Activated T-helper 2 cell treated with anti-CD3 and anti-CD28 coated beads, Interferon-gamma antibody, Interleukin-2, Interleukin-4, amounts not matched to agents 10 μg/mL and 5 μg/mL and 100 μg/mL, durations not matched to agents 14 hours and 24 hours and 36 hours (primary cell): Measurements from ENCODE around the gene TTBK1. TPM values are rescaled to one million over a fixed set of nuclear protein-coding genes. Genes with fewer than 3 reads are reported as not detected.

Experiments used
- DNase-seq: peaks from one replicate; pipeline ENCODE4 v3.0.0; 2021; ENCODE audit warnings: low spot score
- H3K27ac Mint-ChIP-seq: one replicate; pipeline ENCODE4 v1.8.0; 2021; ENCODE audit warnings: mixed read lengths
- H3K27me3 Mint-ChIP-seq: one replicate; pipeline ENCODE4 v1.8.0; 2021; ENCODE audit warnings: low read depth, mixed read lengths
- H3K36me3 Mint-ChIP-seq: one replicate; pipeline ENCODE4 v1.8.0; 2021; ENCODE audit warnings: low read depth, mixed read lengths
- H3K4me1 Mint-ChIP-seq: one replicate; pipeline ENCODE4 v1.8.0; 2021; ENCODE audit warnings: low read depth, mixed read lengths
- H3K4me3 Mint-ChIP-seq: one replicate; pipeline ENCODE4 v1.8.0; 2021; ENCODE audit warnings: low read depth, mild to moderate bottlenecking, moderate library complexity, mixed read lengths
- H3K9me3 Mint-ChIP-seq: one replicate; pipeline ENCODE4 v1.8.0; 2021; ENCODE audit warnings: mixed read lengths
- intact Hi-C: fragments of 100-400 bp; cut with micrococcal nuclease; formaldehyde crosslinking; loops from one replicate; pipeline ENCODE4 v1.15.1; 2023
- total RNA-seq: library from RNA; stranded (reverse); gene quantifications from 2 replicates; pipeline ENCODE4 v1.2.3, GENCODE V29; 2022

The TTBK1 gene
- total RNA-seq, 1 donor from 2014 or later, result 1.5 TPM

- no peak overlapping the region for H3K4me3 Mint-ChIP-seq
- no peak overlapping the region for H3K27ac Mint-ChIP-seq
- no peaks in the 10 kb centered on the region for H3K9me3 Mint-ChIP-seq
- no peaks in the 10 kb centered on the region for H3K36me3 Mint-ChIP-seq
- intact Hi-C loops, result no loop called here
- peaks cover 19% of the 10 kb centered on the region for H3K27me3 Mint-ChIP-seq
- peaks cover 29% of the 10 kb centered on the region for H3K4me1 Mint-ChIP-seq
- no peak for DNase-seq
These were observed 5.5 kb downstream of the TTBK1 start for GRCh38 chr6:43248791-43249190.

DNA sequence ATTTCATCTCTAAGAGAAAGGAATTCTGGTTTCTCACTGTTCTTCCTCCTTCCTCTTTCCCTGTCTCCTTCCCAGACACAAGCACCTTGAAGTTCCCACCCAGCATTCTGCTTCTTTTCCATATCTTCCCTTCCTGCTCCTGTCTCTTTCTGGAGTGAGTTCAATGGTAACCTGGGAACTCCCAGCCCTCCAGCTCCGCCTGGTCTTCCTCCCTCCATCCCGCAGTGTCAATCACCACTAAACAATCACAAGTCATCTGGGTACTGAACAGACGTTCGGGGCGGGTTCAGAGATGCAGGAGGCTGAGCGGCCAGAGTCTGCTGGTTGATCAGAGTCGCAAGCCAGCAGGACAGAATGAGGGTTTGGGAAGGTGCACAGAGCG is 7.7 kb downstream of the TTBK1 start:
- intact Hi-C loops, result loop anchor here (5.0 kb wide), 1 partner anchor 116 kb away; the partner anchor contains the start of gene ZNF318

GRCh38 chr6:43253401-43253800 is 10.1 kb downstream of the TTBK1 start:
- H3K27me3 Mint-ChIP-seq, result peaks cover 16% of the 10 kb centered on the region
- intact Hi-C loops, result loop anchor here (5.0 kb wide), 1 partner anchor 114 kb away; the partner anchor contains the start of gene ZNF318
- no peak for DNase-seq
- peaks cover 46% of the 10 kb centered on the region for H3K4me1 Mint-ChIP-seq
- no peaks in the 10 kb centered on the region for H3K36me3 Mint-ChIP-seq
- H3K27ac Mint-ChIP-seq, result peak overlapping the region; percentile 44
- H3K9me3 Mint-ChIP-seq, result no peaks in the 10 kb centered on the region
- H3K4me3 Mint-ChIP-seq, result no peak overlapping the region

More for the DNA sequence above, 7.7 kb downstream of the TTBK1 start:
- no peak for DNase-seq
- Mint-ChIP-seq H3K4me3 (no peak overlapping the region), H3K4me1 (peaks cover 43% of the 10 kb centered on the region), H3K27ac (no peak overlapping the region), H3K36me3 (no peaks in the 10 kb centered on the region), H3K9me3 (no peaks in the 10 kb centered on the region), H3K27me3 (peaks cover 19% of the 10 kb centered on the region)

DNA sequence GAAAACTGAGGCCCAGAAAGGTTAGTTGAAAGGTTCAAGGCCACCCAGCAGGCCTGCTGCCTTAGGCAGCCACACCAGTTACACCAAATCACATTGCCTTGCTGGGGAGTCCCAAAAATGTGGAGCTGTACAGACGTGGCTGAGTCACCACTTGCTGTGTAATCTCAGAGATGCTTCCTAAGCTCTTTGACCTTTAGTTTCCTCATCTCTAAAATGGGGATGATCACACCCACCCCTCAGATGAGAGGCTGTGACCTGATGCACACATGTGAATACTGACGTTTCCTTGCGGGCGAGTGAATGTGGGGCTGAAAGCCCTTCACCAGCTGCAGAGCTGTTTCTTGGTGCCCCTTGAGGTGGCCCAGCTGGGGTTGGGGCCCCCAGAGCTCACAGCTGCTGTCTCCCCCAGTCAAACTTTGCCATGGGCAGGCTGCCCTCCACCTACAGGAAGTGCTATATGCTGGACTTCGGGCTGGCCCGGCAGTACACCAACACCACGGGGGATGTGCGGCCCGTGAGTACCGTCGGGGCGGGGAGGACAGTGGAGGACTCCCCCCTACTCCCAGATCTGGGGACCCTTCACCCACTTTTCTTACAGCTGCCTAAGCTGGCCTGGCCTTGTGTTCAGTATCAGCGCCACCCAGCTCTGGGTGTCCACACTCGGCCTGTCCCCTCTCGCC is 11.0 kb downstream of the TTBK1 start:
- Mint-ChIP-seq H3K4me3 (no peak overlapping the region), H3K4me1 (peaks cover 46% of the 10 kb centered on the region), H3K27ac (peak overlapping the region; percentile 69), H3K36me3 (no peaks in the 10 kb centered on the region), H3K27me3 (peaks cover 16% of the 10 kb centered on the region), H3K9me3 (no peaks in the 10 kb centered on the region)
- intact Hi-C loops, result loop anchor here (2.0 to 5.0 kb wide), 2 partner anchors 29 to 113 kb away; partner anchors contain the start of gene ZNF318
- no peak for DNase-seq

- no peak for DNase-seq
- Mint-ChIP-seq H3K4me1 (peaks cover 46% of the 10 kb centered on the region), H3K4me3 (no peak overlapping the region), H3K27me3 (peaks cover 16% of the 10 kb centered on the region), H3K36me3 (no peaks in the 10 kb centered on the region), H3K9me3 (no peaks in the 10 kb centered on the region), H3K27ac (peak overlapping the region; percentile 14)
- intact Hi-C loops, result loop anchor here (2.0 to 5.0 kb wide), 2 partner anchors 30 to 112 kb away; partner anchors contain the start of gene ZNF318
These were observed 11.6 kb downstream of the TTBK1 start for GRCh38 chr6:43254846-43255245.

DNA sequence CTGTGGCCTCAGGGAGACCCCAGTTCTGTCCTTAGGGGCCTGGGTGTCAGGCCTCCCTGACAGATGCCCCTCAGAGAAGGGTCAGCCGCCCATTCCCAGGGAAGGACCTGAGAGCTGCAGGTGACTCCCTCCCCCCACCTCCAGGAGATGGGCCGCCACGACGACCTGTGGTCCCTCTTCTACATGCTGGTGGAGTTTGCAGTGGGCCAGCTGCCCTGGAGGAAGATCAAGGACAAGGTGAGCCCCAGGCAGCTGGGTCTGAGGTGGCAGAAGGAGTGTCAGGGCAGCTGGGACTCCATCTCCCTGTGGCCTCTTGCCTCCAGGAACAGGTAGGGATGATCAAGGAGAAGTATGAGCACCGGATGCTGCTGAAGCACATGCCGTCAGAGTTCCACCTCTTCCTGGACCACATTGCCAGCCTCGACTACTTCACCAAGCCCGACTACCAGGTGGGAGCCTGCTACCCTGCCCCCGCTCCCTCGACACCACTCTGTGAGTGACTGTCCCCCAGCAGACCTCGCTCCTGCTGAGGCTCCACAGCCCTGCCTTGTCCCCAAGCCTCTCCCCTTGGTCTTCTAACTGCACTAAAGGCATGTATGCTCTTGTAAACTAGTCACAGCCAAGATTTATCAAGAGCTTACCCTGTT is 12.2 kb downstream of the TTBK1 start:
- intact Hi-C loops, result loop anchor here (2.0 kb wide), 1 partner anchor 31 kb away; no protein-coding TSS in a partner anchor
- Mint-ChIP-seq H3K4me1 (peaks cover 46% of the 10 kb centered on the region), H3K9me3 (no peaks in the 10 kb centered on the region), H3K36me3 (no peaks in the 10 kb centered on the region), H3K27ac (peak overlapping the region; percentile 41), H3K4me3 (no peak overlapping the region), H3K27me3 (peaks cover 16% of the 10 kb centered on the region)
- DNase-seq, result no peak

DNA sequence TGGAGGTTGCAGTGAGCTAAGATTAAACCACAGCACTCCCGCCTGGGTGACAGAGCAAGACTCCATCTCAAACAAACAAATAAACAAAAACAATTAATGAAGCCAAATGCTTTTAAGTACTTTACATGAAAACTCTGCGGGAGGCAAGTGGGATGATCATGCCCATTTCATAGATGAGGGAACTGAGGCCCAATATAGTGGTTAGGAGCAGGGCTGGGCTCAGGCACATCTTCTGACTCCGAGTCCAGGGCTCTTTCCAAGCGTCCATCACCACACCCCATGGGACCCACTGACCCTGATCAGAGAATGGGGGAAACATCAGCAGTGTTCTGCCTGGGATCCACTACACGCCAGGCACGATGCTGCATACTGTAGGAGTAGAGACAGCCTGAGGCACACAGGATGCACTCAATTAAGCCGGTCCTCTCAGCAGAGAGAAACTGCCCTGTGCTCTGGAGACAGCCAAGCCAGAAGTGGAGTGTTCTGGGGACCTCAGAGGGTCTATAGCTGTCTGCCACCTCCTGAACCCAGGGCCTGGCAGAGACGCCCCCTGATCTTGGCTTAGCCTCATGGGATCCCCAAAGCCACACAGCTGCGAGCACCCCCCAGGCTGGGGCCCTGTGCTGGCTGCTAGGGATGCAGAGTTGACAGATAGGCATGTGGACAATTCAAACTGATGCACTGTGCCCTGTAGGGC is 13.5 kb downstream of the TTBK1 start:
- Mint-ChIP-seq H3K36me3 (no peaks in the 10 kb centered on the region), H3K27ac (peak overlapping the region; percentile 74), H3K4me3 (no peak overlapping the region), H3K9me3 (no peaks in the 10 kb centered on the region), H3K4me1 (peaks cover 33% of the 10 kb centered on the region), H3K27me3 (peaks cover 3% of the 10 kb centered on the region)
- intact Hi-C loops, result no loop called here
- no peak for DNase-seq

DNA sequence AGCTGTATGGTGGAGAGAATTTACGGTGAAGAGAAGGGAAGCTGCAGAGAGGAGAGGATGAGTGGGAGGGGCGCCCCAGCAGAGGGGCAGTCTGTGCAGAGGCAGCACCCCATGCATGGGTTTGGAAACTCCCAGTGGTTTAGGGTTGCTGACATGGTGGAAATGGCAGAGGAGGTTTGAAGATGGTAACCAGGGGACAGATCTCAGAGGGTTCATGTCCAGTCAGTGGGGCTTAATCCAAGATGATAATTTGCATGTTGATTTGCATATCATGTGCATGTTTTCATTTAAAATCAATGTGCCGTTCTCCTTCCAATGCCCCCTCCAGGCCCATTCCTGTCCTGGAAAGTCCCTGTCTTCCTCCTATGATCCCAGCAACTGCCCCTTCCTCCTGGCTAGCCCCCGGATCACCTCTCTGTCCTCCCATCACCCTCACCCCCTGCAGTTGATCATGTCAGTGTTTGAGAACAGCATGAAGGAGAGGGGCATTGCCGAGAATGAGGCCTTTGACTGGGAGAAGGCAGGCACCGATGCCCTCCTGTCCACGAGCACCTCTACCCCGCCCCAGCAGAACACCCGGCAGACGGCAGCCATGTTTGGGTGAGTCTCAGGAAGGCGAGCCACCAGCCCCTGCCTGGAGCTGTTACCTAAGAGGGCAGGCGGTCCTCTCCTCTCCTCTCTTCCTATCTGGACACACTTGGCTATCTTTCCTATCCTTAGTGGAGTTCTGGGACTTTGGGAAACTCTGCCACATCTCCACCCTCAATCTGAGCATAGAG is 14.3 kb downstream of the TTBK1 start:
- intact Hi-C loops, result no loop called here
- Mint-ChIP-seq H3K4me3 (no peak overlapping the region), H3K36me3 (no peaks in the 10 kb centered on the region), H3K4me1 (peaks cover 33% of the 10 kb centered on the region), H3K27me3 (no peaks in the 10 kb centered on the region), H3K27ac (peak overlapping the region; percentile 74), H3K9me3 (no peaks in the 10 kb centered on the region)
- no peak for DNase-seq

DNA sequence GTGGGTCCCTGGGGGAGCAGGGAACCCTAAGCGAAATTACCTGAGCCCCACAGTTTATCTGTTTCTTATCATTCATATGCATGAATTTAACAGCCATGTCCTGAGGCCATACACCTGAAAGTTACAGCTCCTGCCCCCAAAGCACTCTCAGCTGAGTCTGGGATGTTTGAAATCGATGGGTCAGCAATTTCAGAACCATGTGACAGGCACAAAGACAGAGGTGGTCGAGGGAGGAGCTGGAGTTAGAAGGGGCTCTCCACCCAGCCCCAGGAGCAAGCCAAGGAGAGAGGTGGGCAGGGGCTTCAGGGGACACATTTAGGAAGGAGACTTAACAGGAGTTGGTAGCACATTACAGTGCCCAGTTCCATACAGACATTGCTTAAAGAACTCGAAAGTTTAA is 14.9 kb downstream of the TTBK1 start:
- H3K4me1 Mint-ChIP-seq, result peaks cover 30% of the 10 kb centered on the region
- peak overlapping the region; percentile 74 for H3K27ac Mint-ChIP-seq
- no peak overlapping the region for H3K4me3 Mint-ChIP-seq
- intact Hi-C loops, result no loop called here
- no peaks in the 10 kb centered on the region for H3K27me3 Mint-ChIP-seq
- H3K9me3 Mint-ChIP-seq, result no peaks in the 10 kb centered on the region
- DNase-seq, result no peak
- no peaks in the 10 kb centered on the region for H3K36me3 Mint-ChIP-seq

- H3K27ac Mint-ChIP-seq, result peak overlapping the region; percentile 6
- no peaks in the 10 kb centered on the region for H3K36me3 Mint-ChIP-seq
- H3K27me3 Mint-ChIP-seq, result no peaks in the 10 kb centered on the region
- no peaks in the 10 kb centered on the region for H3K9me3 Mint-ChIP-seq
- no peak for DNase-seq
- H3K4me1 Mint-ChIP-seq, result peaks cover 26% of the 10 kb centered on the region
- intact Hi-C loops, result no loop called here
- no peak overlapping the region for H3K4me3 Mint-ChIP-seq
These were observed 15.8 kb downstream of the TTBK1 start for GRCh38 chr6:43258807-43259686.

- H3K27ac Mint-ChIP-seq, result no peak overlapping the region
- H3K4me1 Mint-ChIP-seq, result peaks cover 16% of the 10 kb centered on the region
- H3K27me3 Mint-ChIP-seq, result no peaks in the 10 kb centered on the region
- DNase-seq, result no peak
- intact Hi-C loops, result loop anchor here (5.0 kb wide), 1 partner anchor 137 kb away; no protein-coding TSS in a partner anchor
- H3K36me3 Mint-ChIP-seq, result no peaks in the 10 kb centered on the region
- H3K4me3 Mint-ChIP-seq, result no peak overlapping the region
- no peaks in the 10 kb centered on the region for H3K9me3 Mint-ChIP-seq
These were observed 17.5 kb downstream of the TTBK1 start for GRCh38 chr6:43260791-43261190.
